ENCODE measurements around the gene PHF1.

DNA sequence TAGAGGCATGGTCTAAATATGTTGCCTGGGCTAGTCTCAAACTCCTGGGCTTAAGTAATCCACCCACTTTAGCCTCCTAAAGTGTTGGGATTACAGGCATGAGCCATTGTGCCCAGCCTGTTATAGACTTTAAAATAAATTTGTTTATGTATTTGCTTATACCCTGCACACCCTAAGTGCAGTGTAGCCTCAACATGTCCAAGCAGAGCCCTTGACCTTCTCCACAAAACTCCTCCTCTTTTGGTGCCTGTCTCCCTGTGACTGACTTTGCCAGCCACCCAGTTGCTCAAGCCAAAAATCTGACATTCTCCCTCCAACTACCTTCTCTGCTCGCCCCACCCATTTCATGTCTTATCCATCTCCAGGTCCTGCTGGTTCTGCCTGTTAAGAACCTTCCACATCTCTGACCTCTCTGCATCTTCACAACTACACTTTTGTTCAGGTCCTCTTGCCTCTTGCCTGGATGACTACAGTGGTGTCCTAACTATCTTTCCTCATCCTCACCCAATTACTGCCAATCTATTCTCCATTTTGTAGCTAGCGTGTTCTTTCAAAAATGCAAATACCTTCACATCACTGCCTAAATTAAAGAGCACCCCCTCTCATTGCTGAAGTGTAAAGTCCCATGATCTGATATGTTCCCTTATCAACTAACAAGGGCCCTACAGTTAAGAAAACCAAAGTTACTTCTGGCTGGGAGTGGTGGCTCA lies 30.4 kb upstream of the PHF1 start:
- no peak for TF ChIP-seq POLR2A (IDR thresholded peaks at IDR 0.05)
- TF ChIP-seq, protein P1, sequence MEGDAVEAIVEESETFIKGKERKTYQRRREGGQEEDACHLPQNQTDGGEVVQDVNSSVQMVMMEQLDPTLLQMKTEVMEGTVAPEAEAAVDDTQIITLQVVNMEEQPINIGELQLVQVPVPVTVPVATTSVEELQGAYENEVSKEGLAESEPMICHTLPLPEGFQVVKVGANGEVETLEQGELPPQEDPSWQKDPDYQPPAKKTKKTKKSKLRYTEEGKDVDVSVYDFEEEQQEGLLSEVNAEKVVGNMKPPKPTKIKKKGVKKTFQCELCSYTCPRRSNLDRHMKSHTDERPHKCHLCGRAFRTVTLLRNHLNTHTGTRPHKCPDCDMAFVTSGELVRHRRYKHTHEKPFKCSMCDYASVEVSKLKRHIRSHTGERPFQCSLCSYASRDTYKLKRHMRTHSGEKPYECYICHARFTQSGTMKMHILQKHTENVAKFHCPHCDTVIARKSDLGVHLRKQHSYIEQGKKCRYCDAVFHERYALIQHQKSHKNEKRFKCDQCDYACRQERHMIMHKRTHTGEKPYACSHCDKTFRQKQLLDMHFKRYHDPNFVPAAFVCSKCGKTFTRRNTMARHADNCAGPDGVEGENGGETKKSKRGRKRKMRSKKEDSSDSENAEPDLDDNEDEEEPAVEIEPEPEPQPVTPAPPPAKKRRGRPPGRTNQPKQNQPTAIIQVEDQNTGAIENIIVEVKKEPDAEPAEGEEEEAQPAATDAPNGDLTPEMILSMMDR (IDR thresholded peaks at IDR 0.05) = no peak

Data from esophagus squamous epithelium (tissue), 4 donors.